Transverse colon (tissue), 4 donors: ENCODE results near the gene ALG9. TPM values are rescaled to one million over a fixed set of nuclear protein-coding genes. Genes with fewer than 3 reads are reported as not detected.

Source experiments
- DNase-seq: peaks from one replicate; pipeline ENCODE4 v3.0.0-alpha.2; 2019
- H3K27ac ChIP-seq, 4 donors: fragments of 200-600 bp; sonication (generic); 2 replicates each; pipeline ENCODE4 v1.5.1; 2016 to 2018; ENCODE audit warnings: inconsistent platforms in 4 of 4
- H3K27me3 ChIP-seq: fragments of 200-600 bp; sonication (generic); 2 replicates; pipeline ENCODE4 v1.5.1; 2017; ENCODE audit warnings: inconsistent platforms
- H3K36me3 ChIP-seq, 4 donors: fragments of 200-600 bp; sonication (generic); 2 replicates each; pipeline ENCODE4 v1.5.1; 2017 to 2019; ENCODE audit warnings: inconsistent platforms in 4 of 4
- H3K4me1 ChIP-seq, 4 donors: fragments of 200-600 bp; sonication (generic); 2 replicates each; pipeline ENCODE4 v1.5.1; 2017 to 2020; ENCODE audit warnings: inconsistent platforms in 4 of 4
- H3K4me3 ChIP-seq, 4 donors: fragments of 200-600 bp; sonication (generic); 1 replicate in 1 of 4; 2 replicates in 3 of 4; pipeline versions ENCODE4 v1.5.1 to v1.6.1; 2017 to 2019; ENCODE audit warnings: inconsistent platforms in 4 of 4
- H3K9me3 ChIP-seq, 2 donors: fragments of 200-600 bp; sonication (generic); 2 replicates each; pipeline ENCODE4 v1.5.1; 2017 to 2019; ENCODE audit warnings: inconsistent platforms in 2 of 2
- EP300 ChIP-seq: sonication (generic); formaldehyde crosslinking; IDR thresholded peaks from one replicate; pipeline ENCODE4 v1.6.1; 2017; ENCODE audit warnings: antibody characterized with exemption, low read depth
- POLR2A ChIP-seq: fragments of 450-650 bp; IDR thresholded peaks from one replicate; pipeline ENCODE4 v1.6.1; 2016; ENCODE audit warnings: antibody characterized with exemption, mild to moderate bottlenecking, moderate library complexity
- POLR2AphosphoS5 ChIP-seq, 3 donors: sonication (generic); formaldehyde crosslinking; IDR thresholded peaks; one replicate each; pipeline ENCODE4 v1.6.1; 2016; ENCODE audit warnings: antibody characterized with exemption in 3 of 3
- WGBS, 2 donors: methylation state at CpG; one replicate each; pipeline ENCODE4 v1.1.5; 2018; ENCODE audit warnings: low coverage in 1 of 2; 5-methylcytosine and 5-hydroxymethylcytosine counted together
- in situ Hi-C, 4 donors: fragments of 200-750 bp; cut with MboI; loops; one replicate each; pipeline versions ENCODE4 v1.15.0 to v1.15.1; 2017; ENCODE audit warnings: low sequenced_read_pairs in 3 of 4, low pct_ligation_motif_present in 1 of 4, low pct_unique_long_range_greater_than_20kb in 1 of 4
- intact Hi-C: fragments of 100-400 bp; cut with DNase I; formaldehyde crosslinking; loops from one replicate; pipeline ENCODE4 v1.15.1; 2023; ENCODE audit warnings: low total_unique reads
- total RNA-seq, 4 donors: library from RNA; depleted of rRNA; stranded (reverse); fragments of >200 nt; gene quantifications; one replicate each; pipeline ENCODE4 v1.1.0, GENCODE V29; 2016
- TF ChIP-seq, protein P1 (sequence below), 5 experiments: fragments of 200-600 bp in 3 of 5; fragments of 450-650 bp in 2 of 5; sonication (generic) in 3 of 5; IDR thresholded peaks; 1 replicate in 2 of 5; 2 replicates in 3 of 5; pipeline ENCODE4 v1.5.1; 2016 to 2017; ENCODE audit warnings: antibody characterized with exemption in 5 of 5, inconsistent platforms in 3 of 5, mild to moderate bottlenecking in 2 of 5, moderate library complexity in 1 of 5

The ALG9 gene
- total RNA-seq, 4 donors from 2014 or later = 18.4 to 51.1 (median 35.0) TPM

DNA sequence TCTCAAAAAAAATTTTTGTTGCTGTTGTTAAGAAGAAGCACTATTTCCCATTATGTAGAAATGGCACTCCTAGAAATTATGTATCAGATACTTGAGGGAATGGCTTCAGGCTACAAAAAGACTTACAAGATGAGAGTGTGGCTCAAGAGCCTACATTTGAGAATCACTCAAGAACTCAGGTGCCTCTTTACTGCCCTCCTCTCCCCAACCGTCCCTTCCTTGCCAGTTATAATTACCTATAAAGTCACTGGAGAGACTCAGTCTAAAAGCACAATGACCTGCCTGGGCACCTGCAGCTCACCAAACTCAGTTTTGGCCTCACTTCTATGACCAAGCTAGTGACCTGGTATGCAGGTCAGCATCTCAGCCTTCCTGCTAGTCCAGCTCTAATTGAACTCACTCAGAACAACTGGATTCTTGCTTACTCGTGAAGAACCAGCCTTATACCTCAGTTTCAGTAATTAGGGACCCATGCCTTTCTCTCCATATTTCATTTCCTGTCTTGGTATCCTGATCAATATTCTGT lies 63.3 kb downstream of the ALG9 start:
- Histone ChIP-seq H3K27me3 (no peaks in the 10 kb centered on the region), H3K4me1 (no peaks in the 10 kb centered on the region), H3K9me3 (no peaks in the 10 kb centered on the region), H3K36me3 (peaks cover 0 to 18% (median 7%) of the 10 kb centered on the region in 4 donors), H3K4me3 (no peak overlapping the region), H3K27ac (no peak overlapping the region)
- in situ Hi-C loops = no loop called here
- no peak for DNase-seq
- TF ChIP-seq POLR2A = no peak
- TF ChIP-seq, protein P1, sequence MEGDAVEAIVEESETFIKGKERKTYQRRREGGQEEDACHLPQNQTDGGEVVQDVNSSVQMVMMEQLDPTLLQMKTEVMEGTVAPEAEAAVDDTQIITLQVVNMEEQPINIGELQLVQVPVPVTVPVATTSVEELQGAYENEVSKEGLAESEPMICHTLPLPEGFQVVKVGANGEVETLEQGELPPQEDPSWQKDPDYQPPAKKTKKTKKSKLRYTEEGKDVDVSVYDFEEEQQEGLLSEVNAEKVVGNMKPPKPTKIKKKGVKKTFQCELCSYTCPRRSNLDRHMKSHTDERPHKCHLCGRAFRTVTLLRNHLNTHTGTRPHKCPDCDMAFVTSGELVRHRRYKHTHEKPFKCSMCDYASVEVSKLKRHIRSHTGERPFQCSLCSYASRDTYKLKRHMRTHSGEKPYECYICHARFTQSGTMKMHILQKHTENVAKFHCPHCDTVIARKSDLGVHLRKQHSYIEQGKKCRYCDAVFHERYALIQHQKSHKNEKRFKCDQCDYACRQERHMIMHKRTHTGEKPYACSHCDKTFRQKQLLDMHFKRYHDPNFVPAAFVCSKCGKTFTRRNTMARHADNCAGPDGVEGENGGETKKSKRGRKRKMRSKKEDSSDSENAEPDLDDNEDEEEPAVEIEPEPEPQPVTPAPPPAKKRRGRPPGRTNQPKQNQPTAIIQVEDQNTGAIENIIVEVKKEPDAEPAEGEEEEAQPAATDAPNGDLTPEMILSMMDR (IDR thresholded peaks at IDR 0.05) = no peak
- TF ChIP-seq EP300 = no peak
- no peak for TF ChIP-seq POLR2AphosphoS5 (IDR thresholded peaks at IDR 0.05)
- WGBS, 2 donors = 94% methylated on average over 2 of the region's 2 CpGs; no CpG with 5 or more reads in 1 of the 2 donors
- intact Hi-C loops = no loop called here

DNA sequence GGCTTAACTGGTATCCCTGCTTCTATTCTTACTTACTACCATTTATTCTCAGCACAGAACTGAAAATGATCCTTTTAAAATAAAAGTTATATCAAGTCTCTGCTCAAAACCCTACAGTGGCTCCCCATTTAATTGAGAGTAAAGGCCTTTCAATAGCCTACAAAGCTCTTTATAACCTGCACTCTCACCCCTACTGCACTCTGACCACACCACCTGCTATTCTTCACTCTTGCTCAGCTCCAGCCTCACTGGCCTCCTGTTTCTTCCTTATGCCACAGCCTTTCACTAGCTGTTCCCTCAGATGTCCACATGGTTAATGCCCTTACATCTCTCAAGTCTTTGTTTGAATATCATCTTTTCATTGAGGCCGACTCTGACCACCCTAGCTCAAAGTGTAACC lies 64.3 kb downstream of the ALG9 start:
- no peak for DNase-seq
- WGBS, 2 donors = 91 to 100% methylated on average over 1 of the region's 1 CpG
- no peak overlapping the region for H3K4me3 ChIP-seq
- H3K9me3 ChIP-seq = no peaks in the 10 kb centered on the region
- no peaks in the 10 kb centered on the region for H3K4me1 ChIP-seq
- no peak for TF ChIP-seq POLR2AphosphoS5 (IDR thresholded peaks at IDR 0.05)
- TF ChIP-seq EP300 = no peak
- TF ChIP-seq, protein P1 (IDR thresholded peaks at IDR 0.05) = no peak
- no peak for TF ChIP-seq POLR2A
- intact Hi-C loops (no loop called here), in situ Hi-C loops (no loop called here)
- H3K36me3 ChIP-seq = peaks cover 0 to 18% (median 7%) of the 10 kb centered on the region in 4 donors
- H3K27me3 ChIP-seq = no peaks in the 10 kb centered on the region
- no peak overlapping the region for H3K27ac ChIP-seq

DNA sequence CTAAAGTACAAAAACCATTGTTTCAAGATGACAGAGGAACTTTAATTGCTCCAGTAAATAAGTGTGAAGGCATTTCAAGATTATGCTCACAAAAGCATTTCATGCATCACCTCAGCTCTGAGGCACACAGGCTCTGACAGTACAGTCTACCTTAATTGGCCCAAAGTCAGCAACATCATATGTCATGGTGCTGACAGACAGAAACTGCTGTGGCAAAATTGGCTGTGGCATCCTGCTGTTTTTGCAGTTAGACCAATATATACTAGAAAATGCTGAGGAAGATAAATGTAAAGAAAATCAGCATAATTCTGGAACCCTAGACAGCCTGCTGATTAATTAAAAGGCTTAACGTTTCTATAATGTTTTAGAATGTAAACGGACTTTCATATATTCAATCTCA lies 70.2 kb downstream of the ALG9 start:
- Histone ChIP-seq H3K27me3 (no peaks in the 10 kb centered on the region), H3K27ac (no peak overlapping the region)
- intact Hi-C loops = no loop called here

DNA sequence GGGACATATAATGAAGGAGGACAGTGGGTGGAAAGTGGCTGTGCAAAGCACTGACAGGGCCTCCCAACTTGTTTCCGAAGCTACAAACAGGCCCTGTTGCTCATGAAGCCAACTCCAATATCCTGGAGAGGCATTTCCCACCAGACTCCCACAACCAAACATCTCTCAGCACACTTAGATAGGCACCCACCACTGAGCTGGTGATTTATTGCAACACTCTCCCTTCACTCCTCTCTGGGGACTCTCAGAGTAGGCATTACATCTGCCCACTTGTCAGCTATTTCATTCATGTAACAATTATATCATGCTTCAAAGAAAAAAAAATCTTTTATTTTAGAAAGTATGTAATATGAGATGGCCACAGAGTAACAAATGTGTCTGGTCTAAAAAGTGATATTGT lies 73.1 kb downstream of the ALG9 start:
- H3K4me1 ChIP-seq = peaks cover 0 to 3% (median 0%) of the 10 kb centered on the region in 4 donors
- DNase-seq = no peak
- H3K27ac ChIP-seq = no peak overlapping the region
- H3K27me3 ChIP-seq = no peaks in the 10 kb centered on the region
- WGBS, 2 donors = 92 to 100% methylated on average over 1 of the region's 1 CpG
- no peak overlapping the region for H3K4me3 ChIP-seq
- H3K9me3 ChIP-seq = peaks cover 0 to 5% of the 10 kb centered on the region in 2 donors
- in situ Hi-C loops (no loop called here), intact Hi-C loops (no loop called here)
- H3K36me3 ChIP-seq = peaks cover 0 to 11% (median 5%) of the 10 kb centered on the region in 4 donors
- no peak for TF ChIP-seq EP300
- no peak for TF ChIP-seq POLR2AphosphoS5 (IDR thresholded peaks at IDR 0.05)
- TF ChIP-seq, protein P1 (IDR thresholded peaks at IDR 0.05) = no peak
- TF ChIP-seq POLR2A = no peak

More for the DNA sequence above, 70.2 kb downstream of the ALG9 start:
- in situ Hi-C loops = no loop called here
- H3K4me3 ChIP-seq = no peak overlapping the region
- peaks cover 0 to 17% (median 8%) of the 10 kb centered on the region in 4 donors for H3K36me3 ChIP-seq
- DNase-seq = no peak
- TF ChIP-seq POLR2AphosphoS5 (IDR thresholded peaks at IDR 0.05) (no peak), EP300 (no peak), POLR2A (no peak)
- TF ChIP-seq, protein P1 (IDR thresholded peaks at IDR 0.05) = no peak
- 80 to 92% methylated on average over 2 of the region's 2 CpGs for WGBS, 2 donors
- H3K4me1 ChIP-seq = peaks cover 0 to 3% (median 0%) of the 10 kb centered on the region in 4 donors
- H3K9me3 ChIP-seq = peaks cover 0 to 5% of the 10 kb centered on the region in 2 donors
